GM12873 (cell line): Measurements from ENCODE around the gene FIGNL2.

Experiments
- CTCF ChIP-seq: IDR thresholded peaks from 2 replicates; pipeline ENCODE4 v1.5.1; 2012; ENCODE audit warnings: low read depth, mild to moderate bottlenecking, moderate library complexity, low read length, control low read depth; ENCODE audit not compliant: insufficient read depth; ENCODE audit errors: missing control alignments

Gene FIGNL2

DNA sequence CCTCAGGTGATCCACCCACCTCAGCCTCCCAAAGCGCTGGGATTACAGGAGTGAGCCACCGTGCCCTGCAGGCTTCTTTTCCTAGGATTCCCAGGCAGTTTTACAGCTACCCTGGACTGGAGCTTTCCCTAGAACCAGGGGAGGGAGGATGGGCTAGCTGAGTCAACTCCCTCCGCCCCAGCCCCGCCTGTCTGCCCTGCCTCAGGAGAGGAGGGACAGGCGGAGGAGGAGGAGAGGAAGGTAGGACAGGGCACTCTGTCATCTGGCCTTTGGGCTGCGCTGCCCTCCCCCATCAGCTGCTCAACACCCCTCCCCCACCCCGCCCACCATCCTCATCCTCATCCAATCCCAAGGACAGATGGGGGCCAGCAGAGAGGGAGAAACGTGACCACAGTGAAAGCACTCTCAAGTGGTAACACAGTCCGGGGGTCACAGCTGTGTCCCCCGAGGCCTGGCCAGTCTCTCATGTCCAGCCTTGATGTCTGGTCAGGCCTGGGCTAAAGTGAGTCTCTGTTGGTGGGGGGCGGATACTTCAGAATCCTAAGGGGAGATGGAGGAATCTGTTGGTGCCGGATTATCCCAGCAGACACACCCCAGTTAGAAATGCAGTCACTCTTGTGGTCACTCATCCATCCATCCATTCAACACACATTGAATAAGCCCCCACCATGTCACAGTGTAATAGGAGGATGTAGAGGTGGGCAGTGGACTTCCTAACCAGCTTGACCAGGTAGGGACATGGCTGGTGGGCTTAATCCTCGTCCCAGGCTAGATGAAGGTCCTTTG lies 12.3 kb downstream of the FIGNL2 start:
- no peak for TF ChIP-seq CTCF

DNA sequence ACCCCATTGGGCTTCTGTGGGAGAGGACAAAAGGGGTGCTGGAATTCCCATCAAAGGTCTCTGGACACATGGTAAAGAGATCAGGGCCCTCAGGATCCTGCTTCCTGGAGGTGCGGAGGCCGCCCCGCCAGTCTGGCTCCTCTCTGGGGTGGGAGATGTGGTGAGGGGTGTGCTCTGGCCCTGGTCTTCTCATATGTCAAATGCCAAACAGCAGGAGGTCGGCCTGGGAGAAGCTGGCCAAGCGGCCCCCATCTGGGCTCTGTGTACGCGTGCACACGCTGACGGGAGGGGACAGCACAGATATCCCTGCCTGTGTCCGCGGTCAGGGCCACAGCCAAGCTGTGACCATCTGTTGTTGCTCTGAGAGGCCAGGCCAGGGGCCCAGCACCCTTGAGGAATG lies 14.1 kb downstream of the FIGNL2 start:
- no peak for TF ChIP-seq CTCF

DNA sequence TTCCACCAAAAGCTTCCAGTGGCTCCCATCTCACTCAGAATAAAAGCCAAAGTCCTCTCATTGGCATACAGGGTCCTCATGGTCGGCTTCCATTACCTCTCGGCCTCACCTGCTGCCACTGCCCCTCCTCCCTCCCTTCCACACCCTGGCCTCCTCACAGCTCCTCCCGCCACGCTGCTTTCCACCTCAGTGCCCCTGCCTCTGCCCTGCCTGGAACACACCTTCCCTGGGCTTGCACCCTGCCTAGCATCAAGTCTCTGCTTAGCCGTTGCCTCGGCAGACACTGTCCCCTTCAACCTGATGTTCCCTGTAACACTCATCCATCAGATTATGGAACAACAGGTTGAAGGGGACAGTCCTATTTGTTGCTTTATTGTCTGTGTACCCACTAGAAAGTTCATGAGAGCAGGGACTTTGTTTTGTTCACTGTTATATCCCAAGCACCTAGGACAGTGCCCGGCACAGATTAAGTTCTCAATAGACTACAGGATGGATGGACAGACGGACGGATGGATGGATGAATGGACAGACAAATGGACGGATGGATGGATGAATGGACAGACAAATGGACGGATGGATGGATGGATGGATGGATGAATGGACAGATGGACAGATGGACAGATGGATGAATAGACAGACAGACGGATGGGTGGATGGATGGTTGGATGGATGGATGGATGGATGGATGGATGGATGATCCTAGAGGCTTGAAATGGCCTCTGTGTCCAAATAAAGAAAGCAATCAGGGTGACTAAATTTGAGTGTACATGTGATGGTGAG lies 14.9 kb downstream of the FIGNL2 start:
- no peak for TF ChIP-seq CTCF

- TF ChIP-seq CTCF: no peak
Observed at GRCh38 chr12:51832354-51833107, 16.0 kb downstream of the FIGNL2 start.

DNA sequence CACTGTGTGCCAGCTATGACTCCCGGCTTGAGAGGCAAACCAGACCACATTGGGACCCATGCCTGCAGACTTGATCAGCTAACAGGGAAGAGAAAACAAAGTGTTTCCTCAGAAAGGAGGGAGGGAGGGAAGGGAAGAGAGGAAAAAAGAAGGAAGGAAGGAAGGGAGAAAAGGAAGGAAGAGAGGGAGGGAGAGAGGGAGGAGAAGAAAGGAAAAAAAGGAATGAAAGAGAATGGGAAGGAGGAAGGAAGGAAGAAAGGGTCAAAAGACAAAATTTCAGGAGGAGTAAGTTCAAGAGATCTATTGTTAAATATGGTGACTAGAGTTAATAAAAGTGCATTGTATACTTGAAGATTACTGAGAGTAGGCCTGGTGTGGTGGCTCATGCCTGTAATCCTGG lies 18.9 kb downstream of the FIGNL2 start:
- TF ChIP-seq CTCF: no peak

- TF ChIP-seq CTCF: no peak
Observed at GRCh38 chr12:51829011-51829481, 19.5 kb downstream of the FIGNL2 start.
